ENCODE data around the gene AOAH.

DNA sequence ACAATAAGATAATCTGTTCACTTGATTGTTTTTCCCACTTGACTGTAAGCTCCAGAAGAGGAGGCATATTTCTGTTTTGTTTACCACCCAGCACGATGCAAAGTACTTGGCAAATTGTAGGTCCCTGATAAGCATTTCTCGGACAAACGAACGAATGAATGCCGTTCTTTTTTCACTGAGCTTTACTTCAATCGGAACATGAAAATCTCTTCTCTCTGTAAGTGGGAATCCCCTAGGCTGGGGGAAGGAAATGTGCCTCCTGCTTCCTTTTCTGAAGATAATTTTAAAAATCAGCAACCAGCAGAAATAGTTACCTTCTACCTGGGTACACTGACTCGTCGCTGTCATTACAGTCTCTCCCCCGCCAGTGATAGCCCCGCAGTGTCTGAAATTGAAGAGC lies 102.9 kb downstream of the AOAH start:
- TF ChIP-seq, protein P1, sequence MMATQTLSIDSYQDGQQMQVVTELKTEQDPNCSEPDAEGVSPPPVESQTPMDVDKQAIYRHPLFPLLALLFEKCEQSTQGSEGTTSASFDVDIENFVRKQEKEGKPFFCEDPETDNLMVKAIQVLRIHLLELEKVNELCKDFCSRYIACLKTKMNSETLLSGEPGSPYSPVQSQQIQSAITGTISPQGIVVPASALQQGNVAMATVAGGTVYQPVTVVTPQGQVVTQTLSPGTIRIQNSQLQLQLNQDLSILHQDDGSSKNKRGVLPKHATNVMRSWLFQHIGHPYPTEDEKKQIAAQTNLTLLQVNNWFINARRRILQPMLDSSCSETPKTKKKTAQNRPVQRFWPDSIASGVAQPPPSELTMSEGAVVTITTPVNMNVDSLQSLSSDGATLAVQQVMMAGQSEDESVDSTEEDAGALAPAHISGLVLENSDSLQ (IDR thresholded peaks at IDR 0.05): no peak
- TF ChIP-seq SNIP1 (IDR thresholded peaks at IDR 0.05; ENCODE audit: low read depth): no peak
